Memory B cell (primary cell): ENCODE measurements around the gene EVI2B.
"Not testable (repeated sequence)": the region's sequence is repeated elsewhere in the genome, so short reads cannot be mapped to it uniquely, and the experiment has no call there.

Experiments
- ATAC-seq: fragments of 150-1000 bp; cut with Tn5 transposase; 2 replicates; pipeline ENCODE4 v1.10.0; 2021; ENCODE audit warnings: low read depth, mild to moderate bottlenecking, moderate library complexity
- DNase-seq, 2 donors: peaks; one replicate each; pipeline ENCODE4 v3.0.0; 2022; ENCODE audit warnings: low spot score in 2 of 2
- H3K27ac Mint-ChIP-seq: one replicate; pipeline ENCODE4 v1.8.0; 2022; ENCODE audit warnings: mild to moderate bottlenecking, moderate library complexity, mixed read lengths
- H3K27me3 Mint-ChIP-seq: one replicate; pipeline ENCODE4 v1.8.0; 2022; ENCODE audit warnings: mixed read lengths
- H3K36me3 Mint-ChIP-seq: one replicate; pipeline ENCODE4 v1.8.0; 2022; ENCODE audit warnings: mild to moderate bottlenecking, mixed read lengths
- H3K4me1 Mint-ChIP-seq: one replicate; pipeline ENCODE4 v1.8.0; 2022; ENCODE audit warnings: mixed read lengths
- H3K4me3 Mint-ChIP-seq: one replicate; pipeline ENCODE4 v1.8.0; 2022; ENCODE audit warnings: mild to moderate bottlenecking, moderate library complexity, mixed read lengths
- H3K9me3 Mint-ChIP-seq: one replicate; pipeline ENCODE4 v1.8.0; 2022; ENCODE audit warnings: mixed read lengths

Gene EVI2B

GRCh38 chr17:31320791-31321190 is 6.9 kb upstream of the EVI2B start:
- peaks cover 6% of the 10 kb centered on the region for H3K36me3 Mint-ChIP-seq
- H3K4me1 Mint-ChIP-seq = peaks cover 17% of the 10 kb centered on the region
- H3K9me3 Mint-ChIP-seq = no peaks in the 10 kb centered on the region
- H3K27me3 Mint-ChIP-seq = no peaks in the 10 kb centered on the region
- H3K4me3 Mint-ChIP-seq = peak overlapping the region; percentile 84
- DNase-seq (no peak), ATAC-seq (no peak)
- H3K27ac Mint-ChIP-seq = peak overlapping the region; percentile 85

GRCh38 chr17:31320241-31320640 is 6.4 kb upstream of the EVI2B start:
- no peak for ATAC-seq
- DNase-seq = no peak
- H3K4me1 Mint-ChIP-seq = peaks cover 17% of the 10 kb centered on the region
- peak overlapping the region; percentile 84 for H3K4me3 Mint-ChIP-seq
- peaks cover 4% of the 10 kb centered on the region for H3K36me3 Mint-ChIP-seq
- H3K9me3 Mint-ChIP-seq = no peaks in the 10 kb centered on the region
- no peak overlapping the region for H3K27ac Mint-ChIP-seq
- H3K27me3 Mint-ChIP-seq = no peaks in the 10 kb centered on the region

- H3K9me3 Mint-ChIP-seq = no peaks in the 10 kb centered on the region
- peaks cover 21% of the 10 kb centered on the region for H3K4me1 Mint-ChIP-seq
- peaks cover 4% of the 10 kb centered on the region for H3K36me3 Mint-ChIP-seq
- peak overlapping the region; percentile 88 for H3K4me3 Mint-ChIP-seq
- peak in 1 of 2 donors; percentile 56 for DNase-seq
- no peaks in the 10 kb centered on the region for H3K27me3 Mint-ChIP-seq
- H3K27ac Mint-ChIP-seq = peak overlapping the region; percentile 92
- ATAC-seq = peak; percentile 76
Measured at GRCh38 chr17:31318851-31319661, 5.2 kb upstream of the EVI2B start.

GRCh38 chr17:31318298-31318801 is 4.5 kb upstream of the EVI2B start:
- Mint-ChIP-seq H3K27me3 (no peaks in the 10 kb centered on the region), H3K4me1 (peaks cover 17% of the 10 kb centered on the region), H3K36me3 (peaks cover 4% of the 10 kb centered on the region), H3K4me3 (peak overlapping the region; percentile 88), H3K9me3 (no peaks in the 10 kb centered on the region), H3K27ac (peak overlapping the region; percentile 92)
- DNase-seq = no peak
- peak; percentile 9 for ATAC-seq

- DNase-seq = no peak
- peaks cover 19% of the 10 kb centered on the region for H3K4me1 Mint-ChIP-seq
- no peaks in the 10 kb centered on the region for H3K9me3 Mint-ChIP-seq
- peaks cover 19% of the 10 kb centered on the region for H3K36me3 Mint-ChIP-seq
- peak overlapping the region; percentile 70 for H3K4me3 Mint-ChIP-seq
- H3K27ac Mint-ChIP-seq = peak overlapping the region; percentile 92
- ATAC-seq = no peak
- H3K27me3 Mint-ChIP-seq = no peaks in the 10 kb centered on the region
Measured at GRCh38 chr17:31314782-31315100, 887 bp upstream of the EVI2B start.

GRCh38 chr17:31312223-31312622 is 1.6 kb downstream of the EVI2B start:
- ATAC-seq = peak; percentile 21

GRCh38 chr17:31311526-31311925 is 2.3 kb downstream of the EVI2B start:
- Mint-ChIP-seq H3K27me3 (no peaks in the 10 kb centered on the region), H3K9me3 (no peaks in the 10 kb centered on the region), H3K4me3 (peak overlapping the region; percentile 82), H3K36me3 (peaks cover 20% of the 10 kb centered on the region), H3K4me1 (peaks cover 29% of the 10 kb centered on the region), H3K27ac (peak overlapping the region; percentile 90)
- ATAC-seq (no peak), DNase-seq (no peak)

More at GRCh38 chr17:31312223-31312622, 1.6 kb downstream of the EVI2B start:
- peak in 1 of 2 donors; percentile 22 for DNase-seq
- H3K9me3 Mint-ChIP-seq, H3K27me3 Mint-ChIP-seq: not testable (repeated sequence)
- peak overlapping the region; percentile 82 for H3K4me3 Mint-ChIP-seq
- H3K27ac Mint-ChIP-seq = peak overlapping the region; percentile 90
- H3K36me3 Mint-ChIP-seq = peaks cover 19% of the 10 kb centered on the region
- peaks cover 28% of the 10 kb centered on the region for H3K4me1 Mint-ChIP-seq

GRCh38 chr17:31310886-31311285 is 3.0 kb downstream of the EVI2B start:
- Mint-ChIP-seq H3K36me3 (peaks cover 26% of the 10 kb centered on the region), H3K27me3 (no peaks in the 10 kb centered on the region), H3K4me3 (peak overlapping the region; percentile 82), H3K4me1 (peaks cover 34% of the 10 kb centered on the region), H3K9me3 (no peaks in the 10 kb centered on the region), H3K27ac (peak overlapping the region; percentile 90)
- DNase-seq (no peak), ATAC-seq (no peak)

GRCh38 chr17:31310260-31310659 is 3.6 kb downstream of the EVI2B start:
- H3K36me3 Mint-ChIP-seq = peaks cover 32% of the 10 kb centered on the region
- peaks cover 37% of the 10 kb centered on the region for H3K4me1 Mint-ChIP-seq
- H3K4me3 Mint-ChIP-seq = peak overlapping the region; percentile 82
- H3K9me3 Mint-ChIP-seq = no peaks in the 10 kb centered on the region
- peak overlapping the region; percentile 90 for H3K27ac Mint-ChIP-seq
- H3K27me3 Mint-ChIP-seq = no peaks in the 10 kb centered on the region
- ATAC-seq = peak; percentile 14
- no peak for DNase-seq

- no peaks in the 10 kb centered on the region for H3K27me3 Mint-ChIP-seq
Measured at GRCh38 chr17:31309556-31309955, 4.3 kb downstream of the EVI2B start.

GRCh38 chr17:31308372-31309334 is 5.2 kb downstream of the EVI2B start:
- Mint-ChIP-seq H3K36me3 (peaks cover 46% of the 10 kb centered on the region), H3K27ac (peak overlapping the region; percentile 90), H3K9me3 (peaks cover 4% of the 10 kb centered on the region), H3K4me3 (peak overlapping the region; percentile 82), H3K4me1 (peaks cover 44% of the 10 kb centered on the region), H3K27me3 (no peaks in the 10 kb centered on the region)
- no peak for DNase-seq
- peak; percentile 45 for ATAC-seq

More at GRCh38 chr17:31309556-31309955, 4.3 kb downstream of the EVI2B start:
- Mint-ChIP-seq H3K9me3 (peaks cover 4% of the 10 kb centered on the region), H3K4me3 (peak overlapping the region; percentile 82), H3K4me1 (peaks cover 40% of the 10 kb centered on the region), H3K27ac (peak overlapping the region; percentile 90), H3K36me3 (peaks cover 39% of the 10 kb centered on the region)
- ATAC-seq (peak; percentile 81), DNase-seq (peak in 1 of 2 donors; percentile 69)

GRCh38 chr17:31307640-31308039 is 6.2 kb downstream of the EVI2B start:
- H3K27ac Mint-ChIP-seq = peak overlapping the region; percentile 90
- peak overlapping the region; percentile 82 for H3K4me3 Mint-ChIP-seq
- no peaks in the 10 kb centered on the region for H3K27me3 Mint-ChIP-seq
- H3K36me3 Mint-ChIP-seq = peaks cover 53% of the 10 kb centered on the region
- no peak for ATAC-seq
- H3K4me1 Mint-ChIP-seq = peaks cover 44% of the 10 kb centered on the region
- DNase-seq = no peak
- peaks cover 4% of the 10 kb centered on the region for H3K9me3 Mint-ChIP-seq

- ATAC-seq (no peak), DNase-seq (no peak)
- H3K4me3 Mint-ChIP-seq = no peak overlapping the region
- no peaks in the 10 kb centered on the region for H3K27me3 Mint-ChIP-seq
- H3K9me3 Mint-ChIP-seq = no peaks in the 10 kb centered on the region
- H3K36me3 Mint-ChIP-seq = peaks cover 16% of the 10 kb centered on the region
- peaks cover 11% of the 10 kb centered on the region for H3K4me1 Mint-ChIP-seq
- no peak overlapping the region for H3K27ac Mint-ChIP-seq
Measured at GRCh38 chr17:31299624-31300023, 14.2 kb downstream of the EVI2B start.

GRCh38 chr17:31297090-31297489 is 16.8 kb downstream of the EVI2B start, which contains the start of gene OMG:
OMG (minus strand) TSS chr17:31297239; CDS start chr17:31296331, 908 bp downstream.
- Mint-ChIP-seq H3K27me3 (no peaks in the 10 kb centered on the region), H3K4me1 (peaks cover 6% of the 10 kb centered on the region), H3K36me3 (no peaks in the 10 kb centered on the region), H3K27ac (no peak within 1 kb of the TSS), H3K4me3 (no peak within 1 kb of the TSS), H3K9me3 (no peaks in the 10 kb centered on the region)
- ATAC-seq = no peak
- no peak for DNase-seq
